Heart right ventricle (tissue), 16 donors: ENCODE data around the gene GRIK2. TPM values are rescaled to one million over a fixed set of nuclear protein-coding genes. Genes with fewer than 3 reads are reported as not detected.

Source experiments
- ATAC-seq, 8 donors: fragments of 200-7000 bp; cut with Tn5 transposase; one replicate each; pipeline ENCODE4 v1.9.1; 2020; ENCODE audit warnings: mild to moderate bottlenecking in 8 of 8, moderate library complexity in 8 of 8, moderate number of reproducible peaks in 1 of 8
- DNase-seq, 2 donors: peaks; one replicate each; pipeline ENCODE4 v3.0.0-alpha.2; 2020
- H3K27ac ChIP-seq, 10 donors: fragments of 200-600 bp; sonication (generic) in 2 of 10; one replicate each; pipeline versions ENCODE4 v1.5.0 to v1.8.0; 2020 to 2022; ENCODE audit warnings: mild to moderate bottlenecking in 3 of 10
- H3K27me3 ChIP-seq, 7 donors: fragments of 200-600 bp; one replicate each; pipeline ENCODE4 v1.8.0; 2021 to 2022; ENCODE audit warnings: mild to moderate bottlenecking in 2 of 7
- H3K36me3 ChIP-seq, 9 donors: fragments of 200-600 bp; sonication (generic) in 1 of 9; one replicate each; pipeline versions ENCODE4 v1.5.0 to v1.8.0; 2020 to 2022; ENCODE audit warnings: mild to moderate bottlenecking in 2 of 9
- H3K4me1 ChIP-seq, 9 donors: fragments of 200-600 bp; sonication (generic) in 1 of 9; one replicate each; pipeline versions ENCODE4 v1.5.0 to v1.8.0; 2020 to 2022; ENCODE audit warnings: mild to moderate bottlenecking in 4 of 9
- H3K4me3 ChIP-seq, 10 donors: fragments of 200-600 bp; sonication (generic) in 2 of 10; one replicate each; pipeline versions ENCODE4 v1.5.0 to v1.8.0; 2020 to 2022; ENCODE audit warnings: mild to moderate bottlenecking in 7 of 10, moderate library complexity in 2 of 10
- H3K9me3 ChIP-seq, 11 donors: fragments of 200-600 bp in 10 of 11; sonication (generic) in 2 of 11; one replicate each; pipeline versions ENCODE4 v1.5.0 to v1.8.0; 2013 to 2022; ENCODE audit warnings: mild to moderate bottlenecking in 2 of 11, control low read depth in 1 of 11, moderate library complexity in 1 of 11
- WGBS, 2 donors: extraction: QIAGEN DNeasy Blood & Tissue Kit; methylation state at CpG; one replicate each; pipeline ENCODE4 v1.1.7; 2013; ENCODE audit warnings: inconsistent platforms in 1 of 2; 5-methylcytosine and 5-hydroxymethylcytosine counted together
- intact Hi-C, 10 donors: fragments of 100-400 bp; cut with DNase I; formaldehyde crosslinking; loops; one replicate each; pipeline versions ENCODE4 v1.11.1 to v1.14.2; 2022
- polyA plus RNA-seq, 2 donors: library from polyadenylated mRNA; stranded (reverse); fragments of 200-250 nt; gene quantifications; one replicate each; pipeline ENCODE4 v1.2.3, GENCODE V29; 2013
- total RNA-seq, 10 donors: library from RNA; stranded (reverse); fragmentation: NEBNext Ultra II Directional in 3 of 10; extraction: Animal tissue kit (Norgen Biotek cat#: 25700) in 3 of 10; gene quantifications; one replicate each; pipeline versions ENCODE4 v1.2.1 to v1.2.4, GENCODE V29; 2021 to 2023
- TF ChIP-seq, protein P1 (sequence below), 9 donors: fragments of 200-600 bp; sonication (generic) in 2 of 9; IDR thresholded peaks; one replicate each; pipeline versions ENCODE4 v1.5.0 to v1.8.0; 2021 to 2022; ENCODE audit warnings: antibody characterized with exemption in 9 of 9, mild to moderate bottlenecking in 5 of 9, moderate library complexity in 1 of 9
- donor health status: Arrhythmogenic right ventricular cardiomyopathy.
- donor health status: ischemic (EF 13 %, LVEDD 7.1; RV severe dilation, severe dysfunction).
- donor health status: healthy with polysubstance abuse.
- donor health status: DM: no; HTN: yes; CAD: no.
- donor health status: DM: no; HTN: no; CAD: no.
- donor health status: ischemic (EF 25% LVEDD 6.9; RV normal size, moderate dysfunction).
- donor health status: ischemic (EF 25% LVEDD 5.7; RV mildly dilated, moderate dysfunction).
- donor health status: healthy.
- donor health status: DM: yes; HTN: yes; CAD: no.
- donor health status: Ischemic cardiomyopathy.
- donor health status: ischemic (EF 35%, LVEDD 5.7; RV mildly dilated, moderate dysfunction).
- donor health status: nonischemic (EF 11% LVEDD 7.7; RV severe dilation, severe dysfunction).
- donor health status: DM: yes; HTN: yes; CAD: no.
- donor health status: PGD.
- donor health status: ischemic (EF 29% LVEDD 5.4; RV normal size, mild dysfunction).
- donor health status: nonischemic (EF 23%, LVEDD 6.1; RV moderate dilation, normal function).

The GRIK2 gene
- total and polyA plus RNA-seq, 12 donors = 0.13 to 7.0 (median 2.5) TPM

DNA sequence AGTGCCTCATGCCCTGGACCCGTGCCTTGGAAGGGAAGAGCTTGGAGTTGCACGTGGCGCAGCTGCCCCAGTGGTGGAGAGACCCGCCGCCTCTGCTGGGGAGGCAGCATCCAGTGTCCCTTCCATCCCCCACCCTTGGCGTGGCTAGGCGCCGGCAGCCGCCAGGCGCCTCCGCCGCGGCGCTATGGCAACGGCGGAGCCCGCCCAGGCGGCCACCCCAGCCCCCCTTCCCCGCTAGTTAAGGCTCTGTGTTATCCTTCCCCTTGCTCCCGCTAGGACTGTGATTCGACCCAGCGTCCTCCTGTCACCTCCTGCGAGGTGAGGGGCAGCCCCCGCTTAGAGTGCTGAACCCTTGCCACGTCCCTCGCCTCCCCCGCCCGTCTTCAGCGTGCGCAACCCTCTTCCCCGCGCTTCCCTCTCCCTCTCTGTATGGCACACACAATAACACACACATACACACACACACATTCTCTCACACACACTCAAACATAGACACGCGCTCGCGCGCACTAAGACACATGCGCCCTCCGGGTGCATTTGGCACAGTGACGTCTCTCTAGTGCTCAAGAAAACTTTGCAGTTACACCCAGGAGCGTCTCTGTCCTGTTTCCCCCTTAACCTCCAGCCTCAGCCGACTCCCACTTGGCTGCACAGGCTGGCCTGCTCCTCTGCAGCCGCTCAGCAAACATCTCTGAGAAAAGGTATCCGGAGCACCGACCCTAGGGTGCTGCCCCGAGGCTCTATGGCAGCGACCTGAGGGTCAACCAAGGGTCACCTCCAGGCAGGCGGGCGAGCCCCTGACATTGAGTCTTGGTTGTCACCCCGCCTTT lies 8.5 kb downstream of the GRIK2 start:
- Histone ChIP-seq H3K4me3 (peak overlapping the region in 9 of 10 donors; percentile 17 to 49 (median 27)), H3K27ac (peak overlapping the region in 1 of 10 donors; percentile 59), H3K36me3 (no peaks in the 10 kb centered on the region), H3K9me3 (no peaks in the 10 kb centered on the region), H3K4me1 (peaks cover 0 to 9% (median 0%) of the 10 kb centered on the region in 9 donors), H3K27me3 (peaks cover 0 to 76% (median 63%) of the 10 kb centered on the region in 7 donors)
- peak in 7 of 8 donors; percentile 47 to 72 (median 65) for ATAC-seq
- DNase-seq = peak in 1 of 2 donors; percentile 24
- intact Hi-C loops = no loop called here
- 2 to 3% methylated on average over 50 of the region's 50 CpGs for WGBS, 2 donors
- TF ChIP-seq, protein P1, sequence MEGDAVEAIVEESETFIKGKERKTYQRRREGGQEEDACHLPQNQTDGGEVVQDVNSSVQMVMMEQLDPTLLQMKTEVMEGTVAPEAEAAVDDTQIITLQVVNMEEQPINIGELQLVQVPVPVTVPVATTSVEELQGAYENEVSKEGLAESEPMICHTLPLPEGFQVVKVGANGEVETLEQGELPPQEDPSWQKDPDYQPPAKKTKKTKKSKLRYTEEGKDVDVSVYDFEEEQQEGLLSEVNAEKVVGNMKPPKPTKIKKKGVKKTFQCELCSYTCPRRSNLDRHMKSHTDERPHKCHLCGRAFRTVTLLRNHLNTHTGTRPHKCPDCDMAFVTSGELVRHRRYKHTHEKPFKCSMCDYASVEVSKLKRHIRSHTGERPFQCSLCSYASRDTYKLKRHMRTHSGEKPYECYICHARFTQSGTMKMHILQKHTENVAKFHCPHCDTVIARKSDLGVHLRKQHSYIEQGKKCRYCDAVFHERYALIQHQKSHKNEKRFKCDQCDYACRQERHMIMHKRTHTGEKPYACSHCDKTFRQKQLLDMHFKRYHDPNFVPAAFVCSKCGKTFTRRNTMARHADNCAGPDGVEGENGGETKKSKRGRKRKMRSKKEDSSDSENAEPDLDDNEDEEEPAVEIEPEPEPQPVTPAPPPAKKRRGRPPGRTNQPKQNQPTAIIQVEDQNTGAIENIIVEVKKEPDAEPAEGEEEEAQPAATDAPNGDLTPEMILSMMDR (IDR thresholded peaks at IDR 0.05) = no peak

DNA sequence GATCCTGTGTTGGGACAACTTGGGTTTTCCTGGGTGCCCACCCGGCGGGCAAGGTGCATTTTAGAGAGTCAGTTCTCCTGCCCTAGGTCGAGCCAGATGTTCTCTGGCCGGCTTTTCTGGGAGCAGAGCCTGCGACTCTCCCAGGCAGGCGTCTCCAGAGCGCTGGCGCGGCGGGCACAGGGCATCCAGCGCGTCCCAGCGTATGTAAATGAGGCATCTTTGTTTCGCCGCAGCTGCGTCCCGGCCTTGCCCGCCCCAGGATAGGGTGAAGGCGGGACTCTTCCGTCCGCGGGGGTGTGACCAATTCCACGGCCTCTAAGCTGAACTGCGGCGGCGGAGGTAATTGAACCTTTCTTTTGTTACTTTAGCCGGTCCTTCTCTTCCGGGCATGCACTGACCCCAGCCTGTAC lies 9.1 kb downstream of the GRIK2 start:
- TF ChIP-seq, protein P1 (IDR thresholded peaks at IDR 0.05) = no peak
- Histone ChIP-seq H3K27me3 (peaks cover 0 to 70% (median 63%) of the 10 kb centered on the region in 7 donors), H3K4me3 (peak overlapping the region in 9 of 10 donors; percentile 8 to 49 (median 27)), H3K9me3 (no peaks in the 10 kb centered on the region), H3K4me1 (peaks cover 0 to 9% (median 0%) of the 10 kb centered on the region in 9 donors), H3K36me3 (no peaks in the 10 kb centered on the region), H3K27ac (peak overlapping the region in 1 of 10 donors; percentile 59)
- intact Hi-C loops = no loop called here
- peak in 1 of 2 donors; percentile 25 for DNase-seq
- 1 to 3% methylated on average over 28 of the region's 28 CpGs for WGBS, 2 donors
- peak; percentile 34 to 79 (median 70) for ATAC-seq

DNA sequence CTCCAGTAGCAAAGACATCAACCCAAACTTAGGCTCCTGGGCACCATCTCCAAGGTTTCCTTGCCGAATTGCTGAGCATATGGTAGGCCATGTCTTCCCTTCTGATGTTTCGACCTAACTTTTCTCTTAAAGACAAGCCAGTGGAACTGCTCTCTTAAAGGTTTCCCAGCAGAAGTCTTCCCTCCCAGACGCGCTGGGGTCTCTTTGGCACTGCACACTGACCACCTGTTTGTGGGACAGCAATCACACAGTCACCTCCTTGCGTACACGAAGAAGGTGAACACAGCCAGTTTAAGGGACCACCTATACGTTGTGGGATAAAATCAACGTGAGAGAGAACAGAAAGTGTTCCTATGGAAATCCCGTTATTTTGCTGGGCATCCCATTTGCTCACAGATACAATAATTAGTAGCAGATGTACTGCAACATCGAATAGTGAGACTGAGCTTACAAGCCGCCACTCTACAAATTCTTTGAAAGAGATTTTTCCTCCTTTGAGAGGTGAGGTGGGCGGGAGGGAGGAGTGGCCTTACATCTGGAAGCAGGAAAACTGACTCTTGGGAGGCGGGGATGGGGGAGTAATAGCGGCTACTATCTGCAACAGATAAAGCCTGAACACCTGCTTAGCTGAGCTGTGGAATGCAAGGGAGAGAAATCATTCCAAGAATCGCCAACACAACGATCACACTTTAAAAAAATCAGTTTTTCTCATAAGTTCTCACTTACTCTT lies 9.9 kb downstream of the GRIK2 start:
- Histone ChIP-seq H3K27ac (no peak overlapping the region), H3K9me3 (no peaks in the 10 kb centered on the region), H3K36me3 (no peaks in the 10 kb centered on the region), H3K27me3 (peaks cover 0 to 63% (median 55%) of the 10 kb centered on the region in 7 donors), H3K4me1 (peaks cover 0 to 9% (median 0%) of the 10 kb centered on the region in 9 donors), H3K4me3 (peak overlapping the region in 3 of 10 donors; percentile 22 to 27 (median 27))
- ATAC-seq (no peak), DNase-seq (no peak)
- 8 to 17% methylated on average over 16 of the region's 16 CpGs for WGBS, 2 donors
- intact Hi-C loops = no loop called here
- TF ChIP-seq, protein P1 (IDR thresholded peaks at IDR 0.05) = no peak

DNA sequence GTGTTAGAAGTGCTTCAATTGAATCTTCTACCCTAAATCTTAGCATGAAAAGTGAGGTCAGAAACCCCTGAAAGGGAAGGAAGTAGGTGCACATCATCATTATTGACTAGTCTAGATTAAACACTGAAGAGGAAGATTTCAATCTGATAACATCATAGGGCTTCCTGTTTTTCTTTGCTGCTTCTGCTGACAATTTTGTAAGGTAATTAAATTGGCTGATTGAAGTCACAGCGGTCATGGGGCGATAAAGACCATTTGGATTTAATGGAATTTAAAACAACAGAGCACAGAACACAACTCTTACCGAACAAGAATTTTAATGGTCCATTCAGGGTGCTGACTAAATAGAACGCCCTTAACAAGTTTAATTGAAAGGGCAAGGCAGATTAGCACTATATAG lies 11.3 kb downstream of the GRIK2 start:
- H3K27me3 ChIP-seq = peaks cover 0 to 49% (median 42%) of the 10 kb centered on the region in 7 donors
- H3K36me3 ChIP-seq = no peaks in the 10 kb centered on the region
- TF ChIP-seq, protein P1 (IDR thresholded peaks at IDR 0.05) = no peak
- no peak overlapping the region for H3K27ac ChIP-seq
- no peaks in the 10 kb centered on the region for H3K9me3 ChIP-seq
- no peak overlapping the region for H3K4me3 ChIP-seq
- ATAC-seq (no peak), DNase-seq (no peak)
- WGBS, 2 donors = 46% methylated on average over 4 of the region's 4 CpGs
- peaks cover 0 to 9% (median 0%) of the 10 kb centered on the region in 9 donors for H3K4me1 ChIP-seq
- intact Hi-C loops = no loop called here
